ENCODE measurements around the gene PTPRA. TPM values are rescaled to one million over a fixed set of nuclear protein-coding genes. Genes with fewer than 3 reads are reported as not detected.
"Not testable (repeated sequence)": the region's sequence is repeated elsewhere in the genome, so short reads cannot be mapped to it uniquely, and the experiment has no call there.

The PTPRA gene
- 41.8 TPM for polyA plus RNA-seq (2013, experiment 1 of 2; ENCODE audit: insufficient read length)
- polyA plus RNA-seq (2013, experiment 2 of 2; ENCODE audit: insufficient read length), result 44.1 TPM

GRCh38 chr20:2873010-2873746 lies at the start of gene PTPRA:
Gene PTPRA (plus strand): TSS chr20:2873481. CDS start chr20:2964278, 90,797 bp downstream.
- DNase-seq, result peak; percentile 93

GRCh38 chr20:2825761-2826160 lies 47.5 kb upstream of the PTPRA start:
- DNase-seq, result no peak

GRCh38 chr20:2826655-2827054 lies 46.6 kb upstream of the PTPRA start:
- no peak for DNase-seq

- no peak for DNase-seq
These were observed 43.9 kb upstream of the PTPRA start for GRCh38 chr20:2829376-2829775.

- DNase-seq, result not testable (repeated sequence)
These were observed 42.1 kb upstream of the PTPRA start for GRCh38 chr20:2831206-2831605.

GRCh38 chr20:2833761-2834160 lies 39.5 kb upstream of the PTPRA start:
- no peak for DNase-seq

GRCh38 chr20:2834401-2835110 lies 38.7 kb upstream of the PTPRA start:
- DNase-seq, result no peak

GRCh38 chr20:2835331-2835796 lies 37.9 kb upstream of the PTPRA start:
- no peak for DNase-seq

GRCh38 chr20:2836035-2836434 lies 37.2 kb upstream of the PTPRA start:
- no peak for DNase-seq

GRCh38 chr20:2837221-2837960 lies 35.9 kb upstream of the PTPRA start:
- no peak for DNase-seq

GRCh38 chr20:2838170-2838797 lies 35.0 kb upstream of the PTPRA start:
- DNase-seq, result no peak

- DNase-seq, result no peak
These were observed 34.2 kb upstream of the PTPRA start for GRCh38 chr20:2838847-2839671.

- DNase-seq, result no peak
These were observed 33.5 kb upstream of the PTPRA start for GRCh38 chr20:2839732-2840137.

- DNase-seq, result peak; percentile 89
These were observed 32.9 kb upstream of the PTPRA start, which contains the start of the genes PCED1A and VPS16 for GRCh38 chr20:2840138-2840966. Gene PCED1A (minus strand): TSS chr20:2840655. CDS start chr20:2839912, 743 bp downstream. Gene VPS16 (plus strand): TSS chr20:2840745. CDS start chr20:2840775, 30 bp downstream.

- peak; percentile 68 for DNase-seq
These were observed 32.2 kb upstream of the PTPRA start for GRCh38 chr20:2840967-2841531.

- DNase-seq, result no peak
These were observed 27.7 kb upstream of the PTPRA start for GRCh38 chr20:2845607-2846006.

GRCh38 chr20:2846698-2847097 lies 26.6 kb upstream of the PTPRA start:
- DNase-seq, result no peak

GRCh38 chr20:2847802-2848201 lies 25.5 kb upstream of the PTPRA start:
- DNase-seq, result no peak

- DNase-seq, result no peak
These were observed 23.8 kb upstream of the PTPRA start for GRCh38 chr20:2849529-2849928.

GRCh38 chr20:2851086-2851485 lies 22.2 kb upstream of the PTPRA start:
- DNase-seq, result no peak

Measured in fibroblast of skin of scalp (primary cell).